K562 (cell line): ENCODE results near the gene CLTA. TPM values are rescaled to one million over a fixed set of nuclear protein-coding genes. Genes with fewer than 3 reads are reported as not detected.
A peak's percentile ranks its signal among the peaks of the same experiment; 100 is the strongest.

Source experiments
- CBFA2T3 ChIP-seq: fragments of 450-650 bp; IDR thresholded peaks from 2 replicates; pipeline ENCODE4 v1.6.1; 2017
- CGGBP1 ChIP-seq: fragments of 250-450 bp; sonication (Bioruptor Pico); IDR thresholded peaks from 2 replicates; pipeline ENCODE4 v1.9.0; 2021; ENCODE audit warnings: mild to moderate bottlenecking
- CHD2 ChIP-seq: IDR thresholded peaks from 2 replicates; pipeline ENCODE4 v1.6.1; 2011; ENCODE audit warnings: low read depth, low read length
- DIDO1 ChIP-seq: fragments of 450-650 bp; IDR thresholded peaks from 2 replicates; pipeline ENCODE4 v1.6.1; 2016; ENCODE audit warnings: low read depth, missing biosample characterization, missing genetic modification characterization
- EP400 ChIP-seq: fragments of 450-650 bp; IDR thresholded peaks from 2 replicates; pipeline ENCODE4 v1.6.1; 2017; ENCODE audit warnings: antibody characterized with exemption, mild to moderate bottlenecking, moderate library complexity
- FOXK2 ChIP-seq, 2 experiments: fragments of 450-650 bp; IDR thresholded peaks in 1 of 2; conservative IDR thresholded peaks in 1 of 2; 2 replicates each; pipeline ENCODE4 v1.6.1; 2016; ENCODE audit warnings: low read depth in 2 of 2, mild to moderate bottlenecking in 1 of 2
- HES1 ChIP-seq: fragments of 450-650 bp; IDR thresholded peaks from 2 replicates; pipeline ENCODE4 v1.6.1; 2016; ENCODE audit warnings: low read depth, mild to moderate bottlenecking, moderate library complexity
- IFI16 ChIP-seq: fragments of 250-450 bp; sonication (Bioruptor Pico); IDR thresholded peaks from 2 replicates; pipeline ENCODE4 v2.1.2; 2022; ENCODE audit warnings: mild to moderate bottlenecking, inconsistent platforms
- KDM4B ChIP-seq, 2 experiments: fragments of 450-650 bp in 1 of 2; sonication (generic) in 1 of 2; IDR thresholded peaks; 2 replicates each; pipeline ENCODE4 v1.6.1; 2016 to 2017; ENCODE audit warnings: borderline replicate concordance in 2 of 2, antibody characterized with exemption in 1 of 2, low read depth in 1 of 2, mild to moderate bottlenecking in 1 of 2
- NBN ChIP-seq: fragments of 450-650 bp; IDR thresholded peaks from 2 replicates; pipeline ENCODE4 v1.6.1; 2016; ENCODE audit warnings: low read depth, mild to moderate bottlenecking
- STAG1 ChIP-seq: sonication (generic); formaldehyde crosslinking; IDR thresholded peaks from 2 replicates; pipeline ENCODE4 v1.5.0; 2020; ENCODE audit warnings: missing genetic modification reagents, borderline replicate concordance
- TCF7L2 ChIP-seq: fragments of 150-350 bp; IDR thresholded peaks from 2 replicates; pipeline ENCODE4 v1.6.1; 2016; ENCODE audit warnings: low read depth, mild to moderate bottlenecking, low read length, moderate library complexity
- ZFP36 ChIP-seq: fragments of 150-350 bp; IDR thresholded peaks from 2 replicates; pipeline ENCODE4 v1.6.1; 2018; ENCODE audit warnings: low read length, low read depth; ENCODE audit not compliant: partially characterized antibody
- ZNF12 ChIP-seq: sonication (generic); formaldehyde crosslinking; IDR thresholded peaks from 2 replicates; pipeline ENCODE4 v1.4.0; 2020; ENCODE audit warnings: mild to moderate bottlenecking, missing genetic modification reagents
- ZNF212 ChIP-seq: fragments of 450-650 bp; formaldehyde crosslinking; IDR thresholded peaks from 2 replicates; pipeline ENCODE4 v1.4.0; 2020; ENCODE audit warnings: mild to moderate bottlenecking
- ZNF583 ChIP-seq: fragments of 250-450 bp; sonication (Bioruptor Pico); IDR thresholded peaks from 2 replicates; pipeline ENCODE4 v1.4.0; 2020
- ZNF644 ChIP-seq: fragments of 200-800 bp; sonication (Bioruptor generic); IDR thresholded peaks from 2 replicates; pipeline ENCODE4 v1.6.1; 2016; ENCODE audit warnings: low read depth, missing genetic modification characterization, missing compliant biosample characterization
- ZNF77 ChIP-seq: fragments of 250-450 bp; sonication (Bioruptor Pico); IDR thresholded peaks from 2 replicates; pipeline ENCODE4 v1.5.0; 2020
- polyA plus RNA-seq, 8 experiments: library from polyadenylated mRNA; depleted of rRNA in 4 of 8; stranded (reverse) in 5 of 8; unstranded in 3 of 8; fragments of >200 nt; fragmentation: Nextera tagmentation in 2 of 8; fragmentation: Illumina TruSeq in 1 of 8; extraction: Ambion mirVana in 2 of 8; extraction: Trizol in 1 of 8; gene quantifications; 2 replicates each; pipeline versions ENCODE4 v1.2.1 to v1.2.3, GENCODE V29; 2011 to 2014; ENCODE audit warnings: inconsistent platforms in 1 of 8, missing spikeins in 1 of 8
- total RNA-seq, 7 experiments: library from RNA; depleted of rRNA in 6 of 7; stranded (reverse); fragments of >200 nt in 6 of 7; fragmentation: Illumina TruSeq in 2 of 7; extraction: Trizol in 2 of 7; gene quantifications; 2 replicates each; pipeline versions ENCODE4 v1.2.1 to v1.2.3, GENCODE V29; 2011 to 2021; ENCODE audit warnings: low replicate concordance in 1 of 7
- TF ChIP-seq, protein P1 (sequence below): fragments of 250-450 bp; sonication (Bioruptor Pico); IDR thresholded peaks from 2 replicates; pipeline ENCODE4 v1.4.0; 2020; ENCODE audit warnings: borderline replicate concordance
- TF ChIP-seq, protein P2 (sequence below): fragments of 450-650 bp; IDR thresholded peaks from 2 replicates; pipeline ENCODE4 v1.6.1; 2016; ENCODE audit warnings: borderline replicate concordance
- TF ChIP-seq, protein P3 (sequence below): fragments of 250-450 bp; sonication (Bioruptor Pico); IDR thresholded peaks from 2 replicates; pipeline ENCODE4 v1.8.0; 2021; ENCODE audit warnings: borderline replicate concordance, mild to moderate bottlenecking, moderate library complexity; ENCODE audit not compliant: poor library complexity, severe bottlenecking

The CLTA gene
- total and polyA plus RNA-seq, 9 of the 15 experiments (the other 6 are each of a cell fraction or from before 2014, with no cell fraction given) = 37.8 to 219 (median 144) TPM

DNA sequence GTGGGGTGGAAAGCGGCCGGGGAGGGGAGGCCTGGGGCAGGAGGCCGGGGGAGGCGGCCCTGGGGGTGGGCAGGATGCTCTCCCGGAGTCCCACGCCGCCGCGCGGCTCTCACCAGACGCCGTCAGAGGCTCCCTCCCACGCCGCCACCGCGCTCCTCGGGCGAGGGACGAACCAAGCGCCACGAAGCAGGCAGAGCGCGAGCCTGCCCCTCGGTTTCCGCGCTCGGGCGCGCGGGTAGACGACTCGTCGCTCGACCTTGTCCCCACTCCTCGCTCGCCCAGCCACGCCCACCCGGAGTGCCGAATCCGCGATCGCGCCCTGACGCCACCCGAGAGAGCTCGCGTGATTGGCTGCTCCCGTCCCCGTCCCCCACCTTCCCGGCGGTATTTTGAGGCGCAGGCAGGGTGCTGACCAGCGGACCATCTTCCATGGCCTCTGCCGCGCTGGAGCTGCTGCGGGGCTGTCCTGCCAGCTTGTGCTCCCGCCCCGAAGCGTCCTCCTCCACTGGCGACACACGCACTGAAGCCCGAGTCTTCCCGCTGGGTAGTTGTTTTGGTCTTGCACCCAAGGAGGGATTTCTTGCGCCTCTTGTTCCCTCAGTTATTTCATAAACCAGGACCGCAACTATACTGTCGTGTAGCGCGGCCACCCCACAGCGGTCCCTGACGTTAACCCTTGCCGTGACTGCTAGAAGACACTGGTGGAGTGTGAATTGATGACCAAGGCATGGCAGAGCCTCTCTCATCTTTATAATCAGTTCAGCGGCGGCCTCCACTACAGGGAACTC, 67.7 kb downstream of the CLTA start, which contains the start of gene GNE (continued):
- TF ChIP-seq, protein P1, sequence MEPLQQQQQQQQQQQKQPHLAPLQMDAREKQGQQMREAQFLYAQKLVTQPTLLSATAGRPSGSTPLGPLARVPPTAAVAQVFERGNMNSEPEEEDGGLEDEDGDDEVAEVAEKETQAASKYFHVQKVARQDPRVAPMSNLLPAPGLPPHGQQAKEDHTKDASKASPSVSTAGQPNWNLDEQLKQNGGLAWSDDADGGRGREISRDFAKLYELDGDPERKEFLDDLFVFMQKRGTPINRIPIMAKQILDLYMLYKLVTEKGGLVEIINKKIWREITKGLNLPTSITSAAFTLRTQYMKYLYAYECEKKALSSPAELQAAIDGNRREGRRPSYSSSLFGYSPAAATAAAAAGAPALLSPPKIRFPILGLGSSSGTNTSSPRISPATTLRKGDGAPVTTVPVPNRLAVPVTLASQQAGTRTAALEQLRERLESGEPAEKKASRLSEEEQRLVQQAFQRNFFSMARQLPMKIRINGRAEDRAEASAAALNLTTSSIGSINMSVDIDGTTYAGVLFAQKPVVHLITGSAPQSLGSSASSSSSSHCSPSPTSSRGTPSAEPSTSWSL (CRISPR knock-in tag) = no peak
- TF ChIP-seq FOXK2 (conservative IDR thresholded peaks at IDR 0.05 in 1 of 2, IDR thresholded peaks at IDR 0.05 in 1 of 2; ENCODE audit: low read depth in 2 of 2) (no peak; a peak in 1 of 4 replicates), DIDO1 (tag) (peak; percentile 58; the same call in 1 of the 2 replicates), ZNF212 (no peak), HES1 (no peak), CGGBP1 (CRISPR knock-in tag) (no peak), EP400 (peak; percentile 79), CHD2 (no peak; the same call in 1 of the 2 replicates), TCF7L2 (no peak), ZNF12 (no peak), ZFP36 (no peak), ZNF644 (no peak), ZNF583 (CRISPR knock-in tag) (no peak), ZNF77 (CRISPR knock-in tag) (no peak), KDM4B (IDR thresholded peaks at IDR 0.05; ENCODE audit: borderline replicate concordance in 2 of 2, low read depth in 1 of 2) (0 out of 4 replicates have a peak, but pooled peaks of 1 of the 2 experiments have one; percentile 13), NBN (no peak), STAG1 (CRISPR knock-in tag) (no peak), CBFA2T3 (no peak), IFI16 (no peak)
- TF ChIP-seq, protein P2, sequence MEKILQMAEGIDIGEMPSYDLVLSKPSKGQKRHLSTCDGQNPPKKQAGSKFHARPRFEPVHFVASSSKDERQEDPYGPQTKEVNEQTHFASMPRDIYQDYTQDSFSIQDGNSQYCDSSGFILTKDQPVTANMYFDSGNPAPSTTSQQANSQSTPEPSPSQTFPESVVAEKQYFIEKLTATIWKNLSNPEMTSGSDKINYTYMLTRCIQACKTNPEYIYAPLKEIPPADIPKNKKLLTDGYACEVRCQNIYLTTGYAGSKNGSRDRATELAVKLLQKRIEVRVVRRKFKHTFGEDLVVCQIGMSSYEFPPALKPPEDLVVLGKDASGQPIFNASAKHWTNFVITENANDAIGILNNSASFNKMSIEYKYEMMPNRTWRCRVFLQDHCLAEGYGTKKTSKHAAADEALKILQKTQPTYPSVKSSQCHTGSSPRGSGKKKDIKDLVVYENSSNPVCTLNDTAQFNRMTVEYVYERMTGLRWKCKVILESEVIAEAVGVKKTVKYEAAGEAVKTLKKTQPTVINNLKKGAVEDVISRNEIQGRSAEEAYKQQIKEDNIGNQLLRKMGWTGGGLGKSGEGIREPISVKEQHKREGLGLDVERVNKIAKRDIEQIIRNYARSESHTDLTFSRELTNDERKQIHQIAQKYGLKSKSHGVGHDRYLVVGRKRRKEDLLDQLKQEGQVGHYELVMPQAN = no peak
- TF ChIP-seq, protein P3, sequence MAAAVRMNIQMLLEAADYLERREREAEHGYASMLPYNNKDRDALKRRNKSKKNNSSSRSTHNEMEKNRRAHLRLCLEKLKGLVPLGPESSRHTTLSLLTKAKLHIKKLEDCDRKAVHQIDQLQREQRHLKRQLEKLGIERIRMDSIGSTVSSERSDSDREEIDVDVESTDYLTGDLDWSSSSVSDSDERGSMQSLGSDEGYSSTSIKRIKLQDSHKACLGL = no peak
